Measurements from ENCODE around the gene B3GNT9. TPM values are rescaled to one million over a fixed set of nuclear protein-coding genes. Genes with fewer than 3 reads are reported as not detected.
A peak's percentile ranks its signal among the peaks of the same experiment; 100 is the strongest.

Gene B3GNT9
- polyA plus RNA-seq, 1 of the 3 experiments (the other 2 are of a cell fraction), result 9.9 TPM

DNA sequence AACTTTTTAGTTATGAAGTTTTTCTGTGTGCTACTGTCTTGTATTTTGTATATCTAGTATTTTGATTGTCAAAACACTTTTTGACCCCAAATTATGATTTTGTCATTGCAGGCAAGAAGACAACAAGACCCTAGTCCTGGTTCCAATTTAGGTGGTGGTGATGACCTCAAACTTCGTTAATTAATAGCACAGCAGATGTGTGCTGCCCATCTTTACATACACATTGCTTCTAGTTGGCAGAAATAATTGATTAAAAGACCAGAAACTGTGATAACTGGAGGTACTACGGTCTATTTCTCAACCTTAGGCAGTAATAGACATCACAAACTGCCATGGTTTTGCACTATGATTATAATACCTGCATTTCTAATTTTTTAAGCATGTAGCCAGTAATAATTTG is 52.2 kb downstream of the B3GNT9 start:
- WGBS (ENCODE audit: low lambda C conversion rate), result 56% methylated on average over 2 of the region's 2 CpGs
- Histone ChIP-seq H3K27ac (ENCODE audit: low read depth in 2 of 2, low read length in 1 of 2) (peak overlapping the region in 1 of 2 experiments; percentile 7; a peak in 1 of 4 replicates), H3K36me3 (replicated peaks in 1 of 2; ENCODE audit: control insufficient read depth in 1 of 2, insufficient read depth in 2 of 2, low read length in 1 of 2) (peaks cover 15 to 44% of the 10 kb centered on the region in 2 experiments), H3K9me2 (no peaks in the 10 kb centered on the region), H3K4me3 (ENCODE audit: low read depth in 2 of 2, low read length in 1 of 2) (no peak overlapping the region), H3K4me2 (no peak overlapping the region), H3K9ac (no peak overlapping the region), H3K79me2 (ENCODE audit: insufficient read depth) (peaks cover 55% of the 10 kb centered on the region), H3K4me1 (ENCODE audit: control insufficient read depth in 1 of 2, insufficient read depth in 2 of 2, low read depth in 1 of 2, low read length in 1 of 2) (no peaks in the 10 kb centered on the region), H4K20me1 (ENCODE audit: insufficient read depth) (0 out of 2 replicates have a peak, but pooled peaks cover 3% of the 10 kb centered on the region), H2AFZ (ENCODE audit: low read depth) (no peak overlapping the region), H3K27me3 (ENCODE audit: insufficient read depth) (no peaks in the 10 kb centered on the region), H3K9me3 (no peaks in the 10 kb centered on the region), H3F3A (replicated peaks; ENCODE audit: insufficient read depth) (peaks cover 24% of the 10 kb centered on the region)
- ChIA-PET POLR2A (no interaction called here), CTCF (interaction anchor here (1.1 to 5.3 kb wide), 5 partner anchors 11 to 145 kb away, joined by 3 to 87 read pairs (median 33); partner anchors contain the start of gene CBFB)
- DNase-seq, result peak; percentile 36
- peak in 1 of 2 experiments; percentile 52; a peak in 1 of 4 replicates for TF ChIP-seq EP300 (IDR thresholded peaks at IDR 0.05; ENCODE audit: borderline replicate concordance in 1 of 2, low read depth in 1 of 2, low read length in 1 of 2)
- TF ChIP-seq, protein P1, sequence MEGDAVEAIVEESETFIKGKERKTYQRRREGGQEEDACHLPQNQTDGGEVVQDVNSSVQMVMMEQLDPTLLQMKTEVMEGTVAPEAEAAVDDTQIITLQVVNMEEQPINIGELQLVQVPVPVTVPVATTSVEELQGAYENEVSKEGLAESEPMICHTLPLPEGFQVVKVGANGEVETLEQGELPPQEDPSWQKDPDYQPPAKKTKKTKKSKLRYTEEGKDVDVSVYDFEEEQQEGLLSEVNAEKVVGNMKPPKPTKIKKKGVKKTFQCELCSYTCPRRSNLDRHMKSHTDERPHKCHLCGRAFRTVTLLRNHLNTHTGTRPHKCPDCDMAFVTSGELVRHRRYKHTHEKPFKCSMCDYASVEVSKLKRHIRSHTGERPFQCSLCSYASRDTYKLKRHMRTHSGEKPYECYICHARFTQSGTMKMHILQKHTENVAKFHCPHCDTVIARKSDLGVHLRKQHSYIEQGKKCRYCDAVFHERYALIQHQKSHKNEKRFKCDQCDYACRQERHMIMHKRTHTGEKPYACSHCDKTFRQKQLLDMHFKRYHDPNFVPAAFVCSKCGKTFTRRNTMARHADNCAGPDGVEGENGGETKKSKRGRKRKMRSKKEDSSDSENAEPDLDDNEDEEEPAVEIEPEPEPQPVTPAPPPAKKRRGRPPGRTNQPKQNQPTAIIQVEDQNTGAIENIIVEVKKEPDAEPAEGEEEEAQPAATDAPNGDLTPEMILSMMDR (IDR thresholded peaks at IDR 0.05), result no peak
- no peak for TF ChIP-seq TAF1 (IDR thresholded peaks at IDR 0.05; ENCODE audit: borderline replicate concordance, low read depth, low read length)
- TF ChIP-seq FOXJ3 (CRISPR knock-in tag; IDR thresholded peaks at IDR 0.05), result no peak
- TF ChIP-seq GATA2 (CRISPR knock-in tag; IDR thresholded peaks at IDR 0.05), result peak; percentile 14; the same call in 1 of the 2 replicates
- TF ChIP-seq, protein P2, sequence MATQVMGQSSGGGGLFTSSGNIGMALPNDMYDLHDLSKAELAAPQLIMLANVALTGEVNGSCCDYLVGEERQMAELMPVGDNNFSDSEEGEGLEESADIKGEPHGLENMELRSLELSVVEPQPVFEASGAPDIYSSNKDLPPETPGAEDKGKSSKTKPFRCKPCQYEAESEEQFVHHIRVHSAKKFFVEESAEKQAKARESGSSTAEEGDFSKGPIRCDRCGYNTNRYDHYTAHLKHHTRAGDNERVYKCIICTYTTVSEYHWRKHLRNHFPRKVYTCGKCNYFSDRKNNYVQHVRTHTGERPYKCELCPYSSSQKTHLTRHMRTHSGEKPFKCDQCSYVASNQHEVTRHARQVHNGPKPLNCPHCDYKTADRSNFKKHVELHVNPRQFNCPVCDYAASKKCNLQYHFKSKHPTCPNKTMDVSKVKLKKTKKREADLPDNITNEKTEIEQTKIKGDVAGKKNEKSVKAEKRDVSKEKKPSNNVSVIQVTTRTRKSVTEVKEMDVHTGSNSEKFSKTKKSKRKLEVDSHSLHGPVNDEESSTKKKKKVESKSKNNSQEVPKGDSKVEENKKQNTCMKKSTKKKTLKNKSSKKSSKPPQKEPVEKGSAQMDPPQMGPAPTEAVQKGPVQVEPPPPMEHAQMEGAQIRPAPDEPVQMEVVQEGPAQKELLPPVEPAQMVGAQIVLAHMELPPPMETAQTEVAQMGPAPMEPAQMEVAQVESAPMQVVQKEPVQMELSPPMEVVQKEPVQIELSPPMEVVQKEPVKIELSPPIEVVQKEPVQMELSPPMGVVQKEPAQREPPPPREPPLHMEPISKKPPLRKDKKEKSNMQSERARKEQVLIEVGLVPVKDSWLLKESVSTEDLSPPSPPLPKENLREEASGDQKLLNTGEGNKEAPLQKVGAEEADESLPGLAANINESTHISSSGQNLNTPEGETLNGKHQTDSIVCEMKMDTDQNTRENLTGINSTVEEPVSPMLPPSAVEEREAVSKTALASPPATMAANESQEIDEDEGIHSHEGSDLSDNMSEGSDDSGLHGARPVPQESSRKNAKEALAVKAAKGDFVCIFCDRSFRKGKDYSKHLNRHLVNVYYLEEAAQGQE (IDR thresholded peaks at IDR 0.05; ENCODE audit: low read depth, low read length), result no peak
- peak; percentile 32; the same call in 1 of the 2 replicates for TF ChIP-seq RCOR1 (IDR thresholded peaks at IDR 0.05; ENCODE audit: low read length)

Other genes with a start within 250 kb of the B3GNT9 start
- not detected in 2 replicates for gene CDH16, start 232.1 kb downstream of the B3GNT9 start, polyA plus RNA-seq (2012; rRNA removed)
- 9.3 and 11.7 TPM in 2 replicates for gene RRAD, start 225.5 kb downstream of the B3GNT9 start, polyA plus RNA-seq (2012; rRNA removed)
- gene CIAO2B, start 216.6 kb downstream of the B3GNT9 start, polyA plus RNA-seq (2012; rRNA removed), result 577 and 665 TPM in 2 replicates
- gene CES2, start 215.5 kb downstream of the B3GNT9 start, polyA plus RNA-seq (2012; rRNA removed), result 33.1 and 37.8 TPM in 2 replicates
- gene CES3, start 189.7 kb downstream of the B3GNT9 start, polyA plus RNA-seq (2012; rRNA removed), result 1.4 and 1.8 TPM in 2 replicates
- gene CES4A, start 162.4 kb downstream of the B3GNT9 start, polyA plus RNA-seq (2012; rRNA removed), result 7.3 and 13.2 TPM in 2 replicates
- gene CBFB, start 121.8 kb downstream of the B3GNT9 start, polyA plus RNA-seq (2012; rRNA removed), result 38.8 and 40.1 TPM in 2 replicates
- gene PHAF1, start 41.1 kb downstream of the B3GNT9 start, polyA plus RNA-seq (2012; rRNA removed), result 17.3 and 22.6 TPM in 2 replicates
- gene TRADD, start 8.9 kb upstream of the B3GNT9 start, polyA plus RNA-seq (2012; rRNA removed), result 27.7 and 28.5 TPM in 2 replicates
- gene FBXL8, start 9.0 kb upstream of the B3GNT9 start, polyA plus RNA-seq (2012; rRNA removed), result 17.8 and 21.8 TPM in 2 replicates
- 33.4 and 44.4 TPM in 2 replicates for gene HSF4, start 13.7 kb upstream of the B3GNT9 start, polyA plus RNA-seq (2012; rRNA removed)
- 34.1 and 38.7 TPM in 2 replicates for gene NOL3, start 19.5 kb upstream of the B3GNT9 start, polyA plus RNA-seq (2012; rRNA removed)
- 68.5 and 83.5 TPM in 2 replicates for gene MATCAP1, start 33.0 kb upstream of the B3GNT9 start, polyA plus RNA-seq (2012; rRNA removed)
- gene EXOC3L1, start 39.1 kb upstream of the B3GNT9 start, polyA plus RNA-seq (2012; rRNA removed), result 0.46 and 0.83 TPM in 2 replicates
- 168 and 210 TPM in 2 replicates for gene E2F4, start 41.2 kb upstream of the B3GNT9 start, polyA plus RNA-seq (2012; rRNA removed)
- 2.3 and 3.1 TPM in 2 replicates for gene ELMO3, start 48.1 kb upstream of the B3GNT9 start, polyA plus RNA-seq (2012; rRNA removed)
- 98.2 and 130 TPM in 2 replicates for gene TMEM208, start 76.1 kb upstream of the B3GNT9 start, polyA plus RNA-seq (2012; rRNA removed)
- 53.2 and 70.9 TPM in 2 replicates for gene FHOD1, start 96.5 kb upstream of the B3GNT9 start, polyA plus RNA-seq (2012; rRNA removed)
- gene SLC9A5, start 98.0 kb upstream of the B3GNT9 start, polyA plus RNA-seq (2012; rRNA removed), result 4.1 and 5.8 TPM in 2 replicates
- 65.5 and 87.0 TPM in 2 replicates for gene PLEKHG4, start 128.5 kb upstream of the B3GNT9 start, polyA plus RNA-seq (2012; rRNA removed)
- gene KCTD19, start 175.7 kb upstream of the B3GNT9 start, polyA plus RNA-seq (2012; rRNA removed), result 1.8 and 1.9 TPM in 2 replicates
- 0.78 and 0.92 TPM in 2 replicates for gene LRRC36, start 175.8 kb upstream of the B3GNT9 start, polyA plus RNA-seq (2012; rRNA removed)
- 33.5 and 36.2 TPM in 2 replicates for gene TPPP3, start 242.5 kb upstream of the B3GNT9 start, polyA plus RNA-seq (2012; rRNA removed)

All from SK-N-SH (cell line).